DMS79 (cell line): ENCODE results near the gene PARVA.

Experiments used
- DNase-seq: peaks from one replicate; lab custom pipeline; 2025; lab: John Stamatoyannopoulos, UW

Gene PARVA

DNA sequence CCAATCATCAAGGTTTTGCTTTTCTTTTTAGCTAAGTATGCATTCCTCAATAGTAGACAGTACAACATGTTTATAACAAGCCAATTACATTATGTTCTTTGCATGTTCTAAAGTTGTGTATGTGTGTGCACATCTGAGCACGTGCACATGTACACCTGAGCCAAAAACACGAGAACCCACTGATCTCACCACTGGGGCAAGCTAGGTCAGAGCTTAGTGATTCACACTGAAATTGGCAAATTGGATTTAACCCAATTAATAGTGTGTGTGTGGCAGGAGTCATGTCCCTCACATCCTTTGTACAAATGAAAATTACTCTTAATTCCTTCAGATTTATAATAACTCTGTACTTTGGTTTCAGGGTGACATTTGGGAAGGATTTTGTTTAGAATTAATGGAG is 151.1 kb downstream of the PARVA start:
- peak; percentile 66 for DNase-seq

DNA sequence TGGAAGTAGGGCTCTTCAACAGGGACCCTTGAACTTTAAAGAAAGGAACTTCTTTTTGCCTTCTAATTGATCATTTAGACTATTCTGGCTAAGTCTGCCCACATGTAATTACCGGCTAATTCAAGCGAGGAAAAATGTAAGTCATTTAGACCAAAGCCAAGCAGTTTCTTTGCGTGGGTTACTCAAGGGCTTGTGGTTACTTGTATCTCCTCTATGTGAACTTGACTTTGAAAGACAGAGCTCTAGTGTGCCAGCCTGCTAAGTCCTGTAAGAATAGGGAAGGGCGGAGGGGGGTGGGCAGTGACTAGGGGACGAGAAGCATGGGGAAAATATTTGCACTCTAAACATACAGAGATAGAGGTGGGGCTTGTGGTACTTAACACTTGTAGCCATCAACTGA is 151.7 kb downstream of the PARVA start:
- peak; percentile 89 for DNase-seq

- DNase-seq = no peak
Observed at GRCh38 chr11:12529793-12530192, 152.4 kb downstream of the PARVA start.

DNA sequence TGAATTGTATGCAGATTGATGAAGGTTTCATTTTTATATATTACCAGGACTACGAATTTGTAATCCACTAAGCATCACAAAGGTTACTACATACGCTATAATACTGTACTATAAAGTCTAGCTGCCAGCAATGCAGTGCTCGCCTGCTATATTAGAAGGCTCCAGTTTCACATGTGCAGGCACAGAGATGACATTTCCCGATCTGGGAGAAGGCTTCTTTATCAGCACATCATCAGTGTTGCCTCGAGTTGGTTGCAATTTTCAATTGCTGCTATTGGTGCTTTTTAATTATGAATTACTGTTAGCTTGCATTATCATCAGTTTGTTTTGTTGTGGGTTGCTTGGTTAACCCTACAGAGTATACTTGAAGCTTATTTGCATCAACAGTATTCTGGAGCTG is 153.6 kb downstream of the PARVA start:
- DNase-seq = no peak

- DNase-seq = no peak
Observed at GRCh38 chr11:12531681-12532080, 154.3 kb downstream of the PARVA start.

DNA sequence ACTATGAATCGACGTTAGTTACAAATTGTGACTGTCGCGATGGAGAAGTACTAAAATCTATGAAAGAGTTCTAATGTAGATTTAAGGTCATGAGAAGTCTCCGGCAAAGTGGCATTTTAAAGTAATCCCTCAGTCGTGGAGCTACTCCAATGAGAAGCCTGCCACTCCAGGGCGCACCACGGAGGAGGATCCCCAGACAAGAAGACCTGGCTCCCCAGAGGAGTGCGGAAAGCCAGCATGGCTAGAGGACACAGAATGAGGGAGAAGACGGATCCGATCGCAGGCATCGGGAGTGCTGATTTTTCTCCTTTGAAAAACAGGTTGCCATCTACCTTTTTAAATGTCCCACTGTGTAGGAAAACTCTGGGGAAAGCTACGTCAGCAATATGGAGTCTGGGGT is 155.2 kb downstream of the PARVA start:
- DNase-seq = no peak

DNA sequence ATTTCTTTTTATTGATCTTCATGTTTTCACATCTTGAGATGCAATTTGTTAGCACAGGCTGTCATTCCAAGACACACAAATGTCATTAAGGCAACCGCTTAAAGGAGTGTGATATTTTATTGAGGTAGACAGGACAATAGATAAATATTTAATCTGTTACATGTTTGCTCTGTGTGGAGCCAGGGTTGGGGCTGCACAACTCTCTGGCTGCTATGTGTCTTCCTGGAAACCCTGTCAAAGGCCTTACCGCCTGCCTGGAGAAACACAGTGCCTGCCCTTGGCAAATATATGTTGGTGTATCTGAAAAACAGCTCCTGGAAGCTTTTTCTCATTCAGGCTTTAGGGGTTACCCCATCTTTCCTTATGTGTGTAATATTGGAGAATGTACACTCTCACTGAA is 157.2 kb downstream of the PARVA start:
- no peak for DNase-seq

DNA sequence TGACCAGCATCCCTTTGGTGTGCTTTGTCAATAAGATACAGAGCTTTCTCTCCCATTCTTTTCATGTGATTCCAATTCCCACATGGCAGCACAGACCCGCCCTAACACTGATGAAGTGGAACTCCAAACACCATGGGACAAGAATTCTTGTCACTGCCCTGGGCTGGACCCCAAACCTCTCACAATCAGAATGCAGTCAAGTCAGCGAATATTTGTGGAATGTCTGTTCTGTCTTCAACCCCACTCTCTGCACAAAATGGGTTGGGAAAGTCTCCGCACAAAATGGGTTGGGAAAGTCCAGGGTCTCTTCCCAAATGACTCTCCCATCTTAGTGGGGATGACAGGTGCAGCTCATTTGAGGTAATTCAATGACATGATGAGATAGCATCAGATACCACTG is 157.9 kb downstream of the PARVA start:
- DNase-seq = no peak

- DNase-seq = no peak
Observed at GRCh38 chr11:12536566-12536965, 159.2 kb downstream of the PARVA start.

DNA sequence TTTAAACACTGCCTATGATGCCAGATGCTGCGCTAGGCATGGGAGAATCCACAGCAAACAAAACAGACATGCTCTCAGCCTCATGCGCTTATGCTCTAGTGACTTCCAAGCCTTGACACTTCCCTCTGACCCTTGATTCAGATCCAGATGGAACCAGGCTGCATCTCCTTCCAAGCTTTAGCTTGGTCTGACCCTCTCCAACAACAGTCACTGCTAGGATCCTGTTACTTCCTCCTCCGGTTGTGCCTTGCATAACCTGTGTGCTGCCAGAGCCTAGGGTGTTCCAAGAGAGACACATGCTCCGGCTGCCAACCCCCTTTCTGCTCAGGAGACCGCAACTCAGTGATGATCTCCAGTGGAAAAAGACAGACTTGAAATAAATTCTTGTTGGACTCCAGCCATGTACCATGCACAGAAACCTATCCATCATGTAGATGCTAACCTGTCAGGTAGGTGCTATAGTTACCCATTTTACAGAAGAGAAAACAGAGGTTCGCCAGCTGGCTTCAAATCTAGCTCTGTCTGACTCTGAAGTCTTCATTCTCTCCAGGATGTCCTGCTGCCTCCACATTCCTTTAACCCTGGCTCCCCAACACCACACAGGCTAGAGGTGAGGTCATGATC is 160.5 kb downstream of the PARVA start:
- no peak for DNase-seq

DNA sequence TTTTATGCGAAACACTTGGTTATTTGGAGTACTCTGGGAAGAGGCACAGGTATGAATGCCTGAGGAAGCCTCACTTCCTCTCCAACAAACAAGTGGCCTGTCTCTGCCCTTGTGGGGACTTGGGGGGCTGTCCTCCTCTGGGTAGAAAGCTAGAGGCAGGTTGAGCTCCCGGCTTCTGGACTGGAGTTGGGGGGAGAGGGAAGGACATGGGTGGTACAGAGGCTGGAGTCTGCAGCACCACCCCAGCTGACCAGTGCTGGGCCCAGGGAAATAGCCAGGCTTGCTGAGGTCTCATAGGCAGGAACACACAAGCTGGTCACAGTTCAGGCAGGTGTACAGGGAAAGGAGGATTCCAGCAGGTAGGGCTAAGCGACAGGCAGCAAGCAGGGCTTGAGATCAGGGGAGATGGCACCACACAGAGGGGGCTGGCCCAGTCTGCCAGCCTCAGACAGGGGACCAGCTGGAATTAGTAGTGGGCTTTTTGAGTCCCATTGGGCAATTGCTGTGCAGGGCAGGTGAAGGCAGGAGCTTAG is 161.6 kb downstream of the PARVA start:
- no peak for DNase-seq

- DNase-seq = no peak
Observed at GRCh38 chr11:12539572-12539971, 162.2 kb downstream of the PARVA start.

DNA sequence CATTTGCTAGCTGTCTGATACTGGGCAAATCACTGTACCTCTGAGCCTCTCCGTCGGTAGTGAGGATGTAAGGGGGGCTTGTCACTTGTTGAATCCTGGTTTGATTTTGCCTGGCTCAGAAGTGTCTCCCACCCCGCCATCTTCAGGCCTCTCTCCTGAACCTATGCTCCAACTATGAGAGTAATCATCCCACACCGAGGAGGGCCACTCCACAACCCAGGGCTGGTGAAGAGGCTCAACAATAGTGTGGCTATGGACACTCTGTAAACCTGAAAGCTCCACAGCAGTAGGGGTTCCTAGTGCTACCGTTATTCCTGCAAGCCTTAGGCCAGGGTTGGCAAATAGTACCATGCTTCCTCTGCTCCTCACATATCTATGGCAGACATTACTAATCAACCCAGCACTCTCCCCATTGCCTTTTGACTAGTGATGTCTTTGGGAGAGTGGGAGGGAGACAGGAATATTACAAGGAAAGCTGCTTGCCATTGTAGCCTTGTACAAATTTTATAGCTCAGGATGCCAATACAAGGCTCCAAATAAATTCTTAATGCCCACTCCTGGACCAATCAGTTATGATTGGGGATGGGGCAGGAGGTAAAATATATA is 162.8 kb downstream of the PARVA start:
- DNase-seq = no peak

DNA sequence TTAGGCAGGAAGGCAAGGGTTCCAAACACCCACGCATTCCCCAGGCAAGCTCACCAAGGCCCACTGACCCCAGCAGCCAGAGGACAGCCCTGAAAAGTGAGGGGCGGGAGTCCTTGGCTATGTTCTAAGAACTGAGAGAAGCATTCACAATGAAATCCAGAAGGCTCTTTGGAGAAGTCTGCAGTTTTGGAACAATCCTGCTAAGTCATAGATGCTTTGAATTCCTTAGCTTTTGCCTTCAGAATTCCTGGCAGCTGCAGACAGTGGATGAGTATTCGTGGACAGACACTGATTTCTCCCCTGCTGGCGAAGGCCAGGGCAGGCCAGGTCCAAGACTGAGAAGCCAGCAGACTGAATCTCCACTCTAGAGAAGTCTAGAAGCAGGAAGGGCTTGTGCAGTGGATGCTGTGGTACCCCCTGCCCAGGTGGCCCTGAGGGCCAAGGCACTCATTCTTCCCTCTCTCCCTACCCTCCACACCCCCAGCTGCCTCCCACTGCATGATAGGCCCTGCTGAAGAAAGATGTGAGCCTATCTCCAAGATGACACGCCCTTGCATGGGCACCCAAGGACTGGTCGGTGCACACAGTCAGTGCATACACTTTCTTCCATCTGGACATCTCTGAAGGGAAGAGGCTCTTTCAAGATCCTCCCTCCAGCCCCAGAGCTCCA is 163.7 kb downstream of the PARVA start:
- DNase-seq = no peak

GRCh38 chr11:12541583-12542151 is 164.3 kb downstream of the PARVA start:
- no peak for DNase-seq

DNA sequence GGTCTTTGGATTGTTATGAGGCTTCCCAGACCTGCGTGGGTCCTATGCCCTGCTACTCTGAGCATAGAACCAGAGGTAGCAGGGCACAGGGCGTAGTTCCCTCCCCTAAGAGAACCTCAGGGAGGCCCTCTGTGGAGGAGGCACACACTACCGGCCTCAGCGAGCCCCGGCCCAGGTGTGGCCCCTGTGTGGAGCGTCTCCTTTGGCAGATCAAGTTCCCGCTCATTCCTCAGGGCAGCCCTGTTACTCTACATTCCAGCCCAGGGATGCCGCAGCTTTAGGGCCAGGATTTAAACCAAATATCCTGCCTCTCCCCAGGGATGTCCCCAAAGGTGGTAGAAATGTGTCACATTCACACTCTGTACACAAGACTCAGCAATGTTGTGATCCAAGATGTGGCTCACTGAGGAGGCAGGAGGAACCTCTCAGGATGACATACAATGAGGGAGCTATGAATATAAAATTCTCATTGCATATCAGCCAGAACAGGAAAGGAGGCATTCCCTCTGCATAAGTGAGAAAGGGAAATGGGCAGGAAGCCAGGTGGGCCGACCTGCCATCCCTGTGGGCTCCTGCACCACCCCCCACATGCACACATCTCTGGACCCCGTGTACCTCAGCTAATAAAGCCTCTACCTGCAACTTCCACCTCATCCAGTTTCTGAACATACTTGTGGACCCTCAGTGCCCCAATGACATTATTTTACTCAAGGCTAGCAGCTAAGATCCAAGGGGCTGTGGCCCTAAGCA is 165.0 kb downstream of the PARVA start:
- DNase-seq = no peak

DNA sequence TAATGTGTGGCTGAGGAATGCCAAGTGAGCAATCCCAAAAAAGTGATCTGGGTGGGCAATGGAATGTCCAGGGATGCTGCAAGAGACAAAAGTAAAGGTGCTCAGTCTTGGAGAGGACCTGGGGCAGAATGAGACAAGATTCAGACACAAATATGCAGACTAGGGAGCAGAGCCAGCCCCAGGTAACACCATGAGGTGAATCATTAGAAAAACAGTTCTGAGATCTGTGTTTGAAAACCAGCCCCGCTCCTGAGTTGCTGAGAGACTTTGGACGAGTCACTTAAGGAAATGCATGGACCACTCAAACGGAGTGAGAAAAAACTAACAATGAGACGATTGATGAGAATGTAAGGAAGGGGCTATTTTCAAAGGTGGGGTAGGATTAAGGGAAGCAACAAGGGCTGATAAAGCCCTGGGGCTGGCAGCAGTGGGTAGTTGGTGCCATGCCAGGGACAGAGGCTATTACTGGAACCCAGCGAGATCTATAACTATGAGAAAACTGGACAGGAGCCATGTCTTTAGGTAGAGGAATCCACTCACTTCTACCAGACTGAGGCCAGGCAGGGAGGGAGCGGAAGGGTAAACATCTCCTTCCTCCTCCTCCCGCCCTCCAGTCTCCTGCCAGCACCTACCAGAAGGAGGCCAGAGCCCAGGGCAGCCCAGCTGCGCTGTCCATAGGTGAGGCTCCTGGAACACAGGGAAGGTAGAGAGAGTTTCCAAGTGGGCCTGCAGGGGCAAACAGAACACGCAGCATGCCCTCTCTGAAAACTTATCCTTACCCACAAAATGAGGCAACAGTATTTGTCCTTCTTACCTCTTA is 166.4 kb downstream of the PARVA start:
- no peak for DNase-seq

DNA sequence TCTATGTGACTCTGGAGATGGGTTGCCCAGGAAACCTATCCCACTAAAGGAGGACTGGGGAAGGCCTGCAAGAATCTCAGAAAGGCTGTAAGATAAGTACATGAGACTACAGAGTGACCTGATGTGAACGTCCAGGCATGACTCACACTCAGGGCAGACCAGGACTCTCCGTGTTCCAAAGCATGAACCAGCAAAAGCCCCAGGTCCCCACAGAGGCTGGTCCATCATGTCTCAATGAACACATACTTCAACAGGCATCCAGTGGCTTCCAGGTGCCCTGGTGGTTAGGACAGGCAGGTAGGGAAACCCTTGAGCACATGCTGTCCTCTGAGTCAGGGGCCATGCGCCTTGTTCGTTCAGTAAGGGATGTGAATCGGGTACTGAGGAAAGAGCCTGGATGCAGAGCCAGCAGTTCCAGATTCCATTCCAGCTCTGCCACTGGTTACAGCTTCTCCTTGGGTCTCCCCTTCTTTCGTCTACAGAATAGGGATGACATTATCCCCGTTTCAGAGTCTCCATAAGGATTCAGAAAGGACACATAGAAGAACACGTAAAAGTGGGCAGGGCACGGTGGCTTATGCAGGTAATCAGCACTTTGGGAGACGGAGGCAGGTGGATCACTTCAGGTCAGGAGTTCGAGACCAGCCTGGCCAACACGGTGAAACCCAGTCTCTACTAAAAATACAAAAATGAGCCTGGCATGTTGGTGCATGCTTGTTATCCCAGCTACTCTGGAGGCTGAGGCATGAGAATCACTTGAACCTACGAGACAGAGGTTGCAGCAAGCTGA is 167.8 kb downstream of the PARVA start:
- no peak for DNase-seq

DNA sequence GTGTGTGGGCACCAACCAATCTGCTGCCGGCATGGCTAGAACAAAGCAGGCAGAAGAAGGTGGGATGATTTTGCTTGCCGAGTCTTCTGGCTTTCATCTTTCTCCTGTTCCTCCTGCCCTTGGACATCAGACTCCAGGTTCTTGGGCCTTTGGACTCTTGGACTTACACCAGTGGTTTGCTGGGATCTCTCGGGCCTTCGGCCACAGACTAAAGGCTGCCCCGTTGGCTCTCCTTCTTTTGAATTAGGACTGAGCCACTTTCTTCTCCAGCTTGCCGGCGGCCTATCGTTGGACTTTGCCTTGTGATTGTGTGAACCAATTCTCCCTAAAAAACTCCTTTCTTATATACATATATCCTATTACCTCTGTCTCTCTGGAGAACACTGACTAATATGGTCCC is 168.8 kb downstream of the PARVA start:
- no peak for DNase-seq

DNA sequence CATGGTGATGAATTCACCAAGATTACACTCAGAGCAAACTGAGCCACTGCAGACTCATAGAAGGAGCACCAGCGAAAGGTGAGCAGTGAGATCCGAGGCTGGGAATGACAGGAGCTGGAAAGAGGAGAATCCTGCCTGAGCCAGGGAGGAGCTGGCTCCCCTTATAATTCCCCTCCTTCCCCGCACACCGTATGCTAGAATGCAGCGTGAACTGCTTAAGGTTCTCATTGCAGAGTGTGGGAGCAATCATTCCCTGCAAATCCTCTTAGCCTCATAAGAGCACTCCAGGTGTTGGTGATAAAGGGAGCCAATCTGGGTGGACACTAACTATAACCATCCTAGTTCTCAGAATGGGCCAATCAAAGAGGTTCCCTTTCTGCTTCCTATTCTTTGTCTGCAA is 169.3 kb downstream of the PARVA start:
- DNase-seq = no peak
